Ishikawa (cell line): ENCODE data around the gene SERINC3.

Source experiments
- CEBPB ChIP-seq: IDR thresholded peaks from 2 replicates; pipeline ENCODE4 v1.6.1; 2012
- CREB1 ChIP-seq: IDR thresholded peaks from 2 replicates; pipeline ENCODE4 v1.6.1; 2012; ENCODE audit warnings: low read depth
- EGR1 ChIP-seq: IDR thresholded peaks from 2 replicates; pipeline ENCODE4 v1.6.1; 2012
- EP300 ChIP-seq: IDR thresholded peaks from 2 replicates; pipeline ENCODE4 v1.6.1; 2012; ENCODE audit warnings: borderline replicate concordance
- FOXM1 ChIP-seq: IDR thresholded peaks from 2 replicates; pipeline ENCODE4 v1.6.1; 2012; ENCODE audit warnings: low read depth, borderline replicate concordance
- MAX ChIP-seq: IDR thresholded peaks from 2 replicates; pipeline ENCODE4 v1.6.1; 2012
- NFIC ChIP-seq: IDR thresholded peaks from 2 replicates; pipeline ENCODE4 v1.6.1; 2012
- RAD21 ChIP-seq: IDR thresholded peaks from 2 replicates; pipeline ENCODE4 v1.6.1; 2012; ENCODE audit warnings: low read depth
- TAF1 ChIP-seq: IDR thresholded peaks from 2 replicates; pipeline ENCODE4 v1.6.1; 2012; ENCODE audit warnings: low read depth, mild to moderate bottlenecking
- TCF12 ChIP-seq: IDR thresholded peaks from 2 replicates; pipeline ENCODE4 v1.6.1; 2012; ENCODE audit warnings: low read depth
- TEAD4 ChIP-seq: IDR thresholded peaks from 2 replicates; pipeline ENCODE4 v1.6.1; 2012
- USF1 ChIP-seq: IDR thresholded peaks from 2 replicates; pipeline ENCODE4 v1.6.1; 2012
- YY1 ChIP-seq: IDR thresholded peaks from 2 replicates; pipeline ENCODE4 v1.6.1; 2012; ENCODE audit warnings: low read depth
- ZBTB7A ChIP-seq: IDR thresholded peaks from 2 replicates; pipeline ENCODE4 v1.6.1; 2012; ENCODE audit warnings: low read depth
- TF ChIP-seq, protein P1 (sequence below): IDR thresholded peaks from 2 replicates; pipeline ENCODE4 v1.6.1; 2012; ENCODE audit warnings: low read depth, mild to moderate bottlenecking

SERINC3 gene

GRCh38 chr20:44475694-44476560, 45.9 kb downstream of the SERINC3 start, which contains the start of gene TTPAL:
Gene TTPAL (plus strand): TSS chr20:44475874. CDS start chr20:44480000, 4,126 bp downstream.
- TF ChIP-seq EGR1 (peak; percentile 79), ZBTB7A (peak; percentile 90; the same call in 1 of the 2 replicates), MAX (peak; percentile 89), NFIC (no peak), CEBPB (no peak), USF1 (no peak), CREB1 (peak; percentile 66), TCF12 (peak; percentile 51; the same call in 1 of the 2 replicates), EP300 (no peak), TAF1 (peak; percentile 90), YY1 (0 out of 2 replicates have a peak, but pooled peaks have one; percentile 11)

GRCh38 chr20:44475372-44475693, 46.5 kb downstream of the SERINC3 start:
- no peak for TF ChIP-seq NFIC
- no peak for TF ChIP-seq CEBPB
- TF ChIP-seq TCF12: no peak
- TF ChIP-seq USF1: no peak
- TF ChIP-seq TEAD4: no peak
- no peak for TF ChIP-seq TAF1

- TF ChIP-seq RAD21: peak; percentile 56
- no peak for TF ChIP-seq NFIC
Observed at GRCh38 chr20:44471481-44471882, 50.4 kb downstream of the SERINC3 start.

DNA sequence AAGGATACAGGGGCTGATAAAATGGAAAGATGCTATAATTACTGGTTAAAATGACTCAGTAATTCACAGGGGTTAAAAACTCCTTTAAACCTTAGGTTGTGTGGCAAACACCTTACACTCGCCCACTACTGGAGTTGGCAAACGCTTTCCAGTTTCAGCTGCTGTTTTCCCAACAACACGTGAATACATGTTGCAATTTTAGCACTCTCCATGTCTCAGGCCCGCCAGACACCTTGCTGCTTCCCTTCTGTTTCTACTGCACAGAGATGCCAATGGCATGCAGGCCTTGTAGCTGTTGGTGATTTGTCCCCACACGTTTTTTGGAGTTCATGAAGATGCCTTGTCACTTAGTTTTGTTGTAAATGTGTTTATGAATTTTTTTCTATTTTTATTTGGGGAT, 51.5 kb downstream of the SERINC3 start:
- no peak for TF ChIP-seq TEAD4
- TF ChIP-seq TAF1: no peak
- no peak for TF ChIP-seq CREB1

DNA sequence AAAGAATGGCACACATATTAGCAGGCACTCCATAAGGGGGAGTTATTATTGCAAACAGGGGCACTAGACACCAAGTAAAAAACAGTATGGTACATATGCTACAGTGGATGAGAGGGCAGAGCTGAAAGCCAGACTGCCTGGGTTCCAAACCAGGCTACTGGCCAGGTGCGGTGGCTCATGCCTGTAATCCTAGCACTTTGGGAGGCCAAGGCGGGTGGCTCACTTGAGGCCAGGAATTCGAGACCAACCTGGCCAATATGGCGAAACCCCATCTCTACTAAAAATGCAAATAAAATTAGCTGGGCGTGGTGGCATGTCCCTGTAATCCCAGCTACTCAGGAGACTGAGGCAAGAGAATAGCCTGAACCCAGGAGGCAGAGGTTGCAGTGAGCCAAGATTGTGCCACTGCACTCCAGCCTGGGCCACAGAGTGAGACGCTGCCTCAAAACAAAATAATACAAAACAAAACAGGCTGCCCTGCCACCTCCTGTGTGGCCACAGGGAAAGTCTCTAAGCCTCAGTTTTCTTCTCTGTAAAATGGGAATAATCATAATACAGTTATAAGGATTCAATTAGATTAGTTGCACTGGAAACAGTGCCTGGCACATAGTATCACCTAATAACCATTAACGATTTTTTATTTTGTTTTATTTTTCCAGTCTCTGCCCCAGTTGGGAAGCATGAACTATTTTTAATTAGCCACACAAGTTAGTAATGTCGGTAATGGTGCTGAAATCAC, 53.7 kb downstream of the SERINC3 start:
- TF ChIP-seq CEBPB (no peak), YY1 (no peak), TCF12 (no peak), MAX (no peak), ZBTB7A (no peak), EGR1 (no peak), FOXM1 (no peak), TEAD4 (no peak), NFIC (no peak), USF1 (no peak), EP300 (no peak), CREB1 (no peak), TAF1 (no peak), RAD21 (no peak)
- TF ChIP-seq, protein P1, sequence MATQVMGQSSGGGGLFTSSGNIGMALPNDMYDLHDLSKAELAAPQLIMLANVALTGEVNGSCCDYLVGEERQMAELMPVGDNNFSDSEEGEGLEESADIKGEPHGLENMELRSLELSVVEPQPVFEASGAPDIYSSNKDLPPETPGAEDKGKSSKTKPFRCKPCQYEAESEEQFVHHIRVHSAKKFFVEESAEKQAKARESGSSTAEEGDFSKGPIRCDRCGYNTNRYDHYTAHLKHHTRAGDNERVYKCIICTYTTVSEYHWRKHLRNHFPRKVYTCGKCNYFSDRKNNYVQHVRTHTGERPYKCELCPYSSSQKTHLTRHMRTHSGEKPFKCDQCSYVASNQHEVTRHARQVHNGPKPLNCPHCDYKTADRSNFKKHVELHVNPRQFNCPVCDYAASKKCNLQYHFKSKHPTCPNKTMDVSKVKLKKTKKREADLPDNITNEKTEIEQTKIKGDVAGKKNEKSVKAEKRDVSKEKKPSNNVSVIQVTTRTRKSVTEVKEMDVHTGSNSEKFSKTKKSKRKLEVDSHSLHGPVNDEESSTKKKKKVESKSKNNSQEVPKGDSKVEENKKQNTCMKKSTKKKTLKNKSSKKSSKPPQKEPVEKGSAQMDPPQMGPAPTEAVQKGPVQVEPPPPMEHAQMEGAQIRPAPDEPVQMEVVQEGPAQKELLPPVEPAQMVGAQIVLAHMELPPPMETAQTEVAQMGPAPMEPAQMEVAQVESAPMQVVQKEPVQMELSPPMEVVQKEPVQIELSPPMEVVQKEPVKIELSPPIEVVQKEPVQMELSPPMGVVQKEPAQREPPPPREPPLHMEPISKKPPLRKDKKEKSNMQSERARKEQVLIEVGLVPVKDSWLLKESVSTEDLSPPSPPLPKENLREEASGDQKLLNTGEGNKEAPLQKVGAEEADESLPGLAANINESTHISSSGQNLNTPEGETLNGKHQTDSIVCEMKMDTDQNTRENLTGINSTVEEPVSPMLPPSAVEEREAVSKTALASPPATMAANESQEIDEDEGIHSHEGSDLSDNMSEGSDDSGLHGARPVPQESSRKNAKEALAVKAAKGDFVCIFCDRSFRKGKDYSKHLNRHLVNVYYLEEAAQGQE: no peak

DNA sequence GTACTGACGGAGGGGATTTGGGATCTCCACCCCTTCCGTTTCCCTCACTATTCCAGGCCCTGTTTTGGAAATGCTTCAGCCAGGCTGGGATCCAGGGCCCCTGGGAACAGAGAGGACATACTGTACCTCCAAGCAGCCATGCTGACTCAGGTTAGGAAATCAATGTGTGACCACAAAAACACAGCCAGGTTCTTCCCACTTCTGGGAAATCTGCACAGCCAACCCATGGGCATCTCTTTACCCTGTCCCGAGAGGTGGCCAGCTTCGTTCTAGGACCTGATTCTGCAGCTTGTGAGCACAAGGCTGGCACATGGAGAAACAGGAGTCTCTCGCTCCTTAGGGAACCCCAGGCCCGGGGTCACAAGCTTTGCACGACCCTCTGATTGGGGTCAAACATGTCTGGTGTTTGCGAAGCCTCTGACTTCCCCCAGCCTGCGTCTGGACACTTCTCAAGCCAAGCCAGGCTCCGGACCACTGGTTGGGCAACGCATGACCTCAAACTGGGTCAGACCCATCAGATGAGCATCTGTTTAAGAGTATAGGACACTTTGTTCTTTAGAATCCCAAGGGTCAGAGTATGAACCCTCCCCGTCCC, 54.5 kb downstream of the SERINC3 start:
- TF ChIP-seq RAD21 (no peak), TCF12 (no peak), CEBPB (no peak), FOXM1 (no peak), CREB1 (no peak), EGR1 (no peak), NFIC (no peak), EP300 (no peak), YY1 (no peak), MAX (no peak), TEAD4 (no peak), ZBTB7A (no peak), TAF1 (no peak), USF1 (no peak)
- TF ChIP-seq, protein P1: no peak
